ENCODE data around the gene DHX36. TPM values are rescaled to one million over a fixed set of nuclear protein-coding genes. Genes with fewer than 3 reads are reported as not detected.

The DHX36 gene
- total and polyA plus RNA-seq, 12 donors, result 17.4 to 84.6 (median 43.1) TPM

GRCh38 chr3:154275292-154275691 lies 49.0 kb downstream of the DHX36 start:
- intact Hi-C loops (cut with DNase I), result no loop called here
- DNase-seq, result no peak
- Histone ChIP-seq H3K27me3 (no peaks in the 10 kb centered on the region), H3K36me3 (replicated peaks in 1 of 2) (peaks cover 0 to 32% of the 10 kb centered on the region in 2 donors), H3K4me1 (replicated peaks in 1 of 2) (no peaks in the 10 kb centered on the region), H3K9me3 (replicated peaks in 1 of 3) (no peaks in the 10 kb centered on the region), H3K27ac (no peak overlapping the region), H3K4me3 (no peak overlapping the region)
- 88 to 98% (median 94%) methylated on average over 2 of the region's 2 CpGs for WGBS, 4 donors
- no peak for TF ChIP-seq POLR2A (IDR thresholded peaks at IDR 0.05)
- TF ChIP-seq, protein P1, sequence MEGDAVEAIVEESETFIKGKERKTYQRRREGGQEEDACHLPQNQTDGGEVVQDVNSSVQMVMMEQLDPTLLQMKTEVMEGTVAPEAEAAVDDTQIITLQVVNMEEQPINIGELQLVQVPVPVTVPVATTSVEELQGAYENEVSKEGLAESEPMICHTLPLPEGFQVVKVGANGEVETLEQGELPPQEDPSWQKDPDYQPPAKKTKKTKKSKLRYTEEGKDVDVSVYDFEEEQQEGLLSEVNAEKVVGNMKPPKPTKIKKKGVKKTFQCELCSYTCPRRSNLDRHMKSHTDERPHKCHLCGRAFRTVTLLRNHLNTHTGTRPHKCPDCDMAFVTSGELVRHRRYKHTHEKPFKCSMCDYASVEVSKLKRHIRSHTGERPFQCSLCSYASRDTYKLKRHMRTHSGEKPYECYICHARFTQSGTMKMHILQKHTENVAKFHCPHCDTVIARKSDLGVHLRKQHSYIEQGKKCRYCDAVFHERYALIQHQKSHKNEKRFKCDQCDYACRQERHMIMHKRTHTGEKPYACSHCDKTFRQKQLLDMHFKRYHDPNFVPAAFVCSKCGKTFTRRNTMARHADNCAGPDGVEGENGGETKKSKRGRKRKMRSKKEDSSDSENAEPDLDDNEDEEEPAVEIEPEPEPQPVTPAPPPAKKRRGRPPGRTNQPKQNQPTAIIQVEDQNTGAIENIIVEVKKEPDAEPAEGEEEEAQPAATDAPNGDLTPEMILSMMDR (IDR thresholded peaks at IDR 0.05), result no peak

GRCh38 chr3:154274348-154274747 lies 49.9 kb downstream of the DHX36 start:
- no peak overlapping the region for H3K27ac ChIP-seq
- 46 to 53% (median 50%) methylated on average over 2 of the region's 2 CpGs for WGBS, 4 donors
- no peaks in the 10 kb centered on the region for H3K27me3 ChIP-seq
- DNase-seq, result no peak
- H3K4me1 ChIP-seq (replicated peaks in 1 of 2), result no peaks in the 10 kb centered on the region
- H3K9me3 ChIP-seq (replicated peaks in 1 of 3), result no peaks in the 10 kb centered on the region
- intact Hi-C loops (cut with DNase I), result no loop called here
- H3K4me3 ChIP-seq, result no peak overlapping the region
- peaks cover 0 to 32% of the 10 kb centered on the region in 2 donors for H3K36me3 ChIP-seq (replicated peaks in 1 of 2)
- TF ChIP-seq, protein P1 (IDR thresholded peaks at IDR 0.05), result no peak
- TF ChIP-seq POLR2A (IDR thresholded peaks at IDR 0.05), result no peak

GRCh38 chr3:154273381-154273780 lies 50.9 kb downstream of the DHX36 start:
- WGBS, 4 donors, result 78 to 87% (median 81%) methylated on average over 2 of the region's 2 CpGs
- no peaks in the 10 kb centered on the region for H3K4me1 ChIP-seq (replicated peaks in 1 of 2)
- DNase-seq, result no peak
- H3K27me3 ChIP-seq, result no peaks in the 10 kb centered on the region
- TF ChIP-seq, protein P1 (IDR thresholded peaks at IDR 0.05), result no peak
- TF ChIP-seq POLR2A (IDR thresholded peaks at IDR 0.05), result no peak
- no peaks in the 10 kb centered on the region for H3K9me3 ChIP-seq (replicated peaks in 1 of 3)
- intact Hi-C loops (cut with DNase I), result no loop called here
- no peak overlapping the region for H3K4me3 ChIP-seq
- H3K27ac ChIP-seq, result no peak overlapping the region
- H3K36me3 ChIP-seq (replicated peaks in 1 of 2), result peaks cover 0 to 32% of the 10 kb centered on the region in 2 donors

- intact Hi-C loops (cut with DNase I), result loop anchor here in 1 of 2 donors (5.0 kb wide), 1 partner anchor 157 kb away; no protein-coding TSS in a partner anchor
- H3K4me3 ChIP-seq, result no peak overlapping the region
- peaks cover 0 to 34% of the 10 kb centered on the region in 2 donors for H3K36me3 ChIP-seq (replicated peaks in 1 of 2)
- WGBS, 4 donors, result 78 to 82% (median 79%) methylated on average over 7 to 8 of the region's 8 CpGs
- H3K27ac ChIP-seq, result no peak overlapping the region
- peaks cover 0 to 5% of the 10 kb centered on the region in 2 donors for H3K4me1 ChIP-seq (replicated peaks in 1 of 2)
- DNase-seq, result no peak
- TF ChIP-seq, protein P1 (IDR thresholded peaks at IDR 0.05), result no peak
- TF ChIP-seq POLR2A (IDR thresholded peaks at IDR 0.05), result no peak
- no peaks in the 10 kb centered on the region for H3K9me3 ChIP-seq (replicated peaks in 1 of 3)
- H3K27me3 ChIP-seq, result no peaks in the 10 kb centered on the region
Measured at GRCh38 chr3:154254527-154254926, 69.8 kb downstream of the DHX36 start.

All from adrenal gland (tissue), 12 donors.